K562 (cell line): Measurements from ENCODE around the gene ZMIZ1. TPM values are rescaled to one million over a fixed set of nuclear protein-coding genes. Genes with fewer than 3 reads are reported as not detected.

Experiments used
- ARID1B ChIP-seq: fragments of 450-650 bp; IDR thresholded peaks from 2 replicates; pipeline ENCODE4 v1.6.1; 2016; ENCODE audit warnings: antibody characterized with exemption, mild to moderate bottlenecking, inconsistent platforms
- CXXC5 ChIP-seq: fragments of 250-450 bp; sonication (Bioruptor Pico); IDR thresholded peaks from 2 replicates; pipeline ENCODE4 v1.8.0; 2022; ENCODE audit warnings: inconsistent platforms, mild to moderate bottlenecking, moderate library complexity
- MECOM ChIP-seq: fragments of 250-450 bp; sonication (Bioruptor Pico); IDR thresholded peaks from 2 replicates; pipeline ENCODE4 v1.8.0; 2022; ENCODE audit warnings: inconsistent platforms
- MEIS2 ChIP-seq: fragments of 450-650 bp; IDR thresholded peaks from 2 replicates; pipeline ENCODE4 v1.6.1; 2014; ENCODE audit warnings: mild to moderate bottlenecking; ENCODE audit not compliant: partially characterized antibody
- PML ChIP-seq: IDR thresholded peaks from 2 replicates; pipeline ENCODE4 v1.6.1; 2012; ENCODE audit warnings: low read length, inconsistent platforms
- RBBP5 ChIP-seq: fragments of 200-600 bp; sonication (generic); IDR thresholded peaks from 2 replicates; pipeline ENCODE4 v1.6.1; 2012; ENCODE audit warnings: borderline replicate concordance, mild to moderate bottlenecking, low read length, control low read depth, inconsistent platforms; ENCODE audit not compliant: insufficient read depth, poor library complexity, severe bottlenecking
- UBTF ChIP-seq, 2 experiments: IDR thresholded peaks; 2 replicates each; pipeline ENCODE4 v1.6.1; 2012; ENCODE audit warnings: improper control_type of control experiment in 2 of 2, low read depth in 2 of 2, low read length in 2 of 2, borderline replicate concordance in 1 of 2
- ZNF41 ChIP-seq: fragments of 250-450 bp; sonication (Bioruptor Pico); conservative IDR thresholded peaks from 2 replicates; pipeline ENCODE4 v1.4.0; 2020; ENCODE audit warnings: mild to moderate bottlenecking
- ZNF740 ChIP-seq, 3 experiments: fragments of 200-800 bp in 1 of 3; sonication (Bioruptor generic) in 1 of 3; sonication (generic) in 1 of 3; formaldehyde crosslinking in 1 of 3; IDR thresholded peaks; 2 replicates each; pipeline versions ENCODE4 v1.6.1 to v1.8.0; 2016 to 2022; ENCODE audit warnings: mild to moderate bottlenecking in 2 of 3, missing compliant biosample characterization in 2 of 3, missing genetic modification characterization in 2 of 3, missing genetic modification reagents in 1 of 3
- polyA plus RNA-seq, 8 experiments: library from polyadenylated mRNA; depleted of rRNA in 4 of 8; stranded (reverse) in 5 of 8; unstranded in 3 of 8; fragments of >200 nt; fragmentation: Nextera tagmentation in 2 of 8; fragmentation: Illumina TruSeq in 1 of 8; extraction: Ambion mirVana in 2 of 8; extraction: Trizol in 1 of 8; gene quantifications; 2 replicates each; pipeline versions ENCODE4 v1.2.1 to v1.2.3, GENCODE V29; 2011 to 2014; ENCODE audit warnings: inconsistent platforms in 1 of 8, missing spikeins in 1 of 8
- total RNA-seq, 7 experiments: library from RNA; depleted of rRNA in 6 of 7; stranded (reverse); fragments of >200 nt in 6 of 7; fragmentation: Illumina TruSeq in 2 of 7; extraction: Trizol in 2 of 7; gene quantifications; 2 replicates each; pipeline versions ENCODE4 v1.2.1 to v1.2.3, GENCODE V29; 2011 to 2021; ENCODE audit warnings: low replicate concordance in 1 of 7

The ZMIZ1 gene
- total and polyA plus RNA-seq, 9 of the 15 experiments (the other 6 are each of a cell fraction or from before 2014, with no cell fraction given): 1.0 to 37.3 (median 4.3) TPM

GRCh38 chr10:79079490-79080355, 11.0 kb downstream of the ZMIZ1 start (continued):
- TF ChIP-seq CXXC5 (CRISPR knock-in tag) (0 out of 2 replicates have a peak, but pooled peaks have one; percentile 8), RBBP5 (peak; percentile 23), PML (no peak), ZNF41 (CRISPR knock-in tag) (no peak), UBTF (IDR thresholded peaks at IDR 0.05; ENCODE audit: borderline replicate concordance in 1 of 2, low read depth in 2 of 2, low read length in 2 of 2) (0 out of 4 replicates have a peak, but pooled peaks of 1 of the 2 experiments have one; percentile 40), ZNF740 (CRISPR knock-in tag; IDR thresholded peaks at IDR 0.05) (0 out of 2 replicates have a peak, but pooled peaks have one; percentile 43), ZNF740 (tag; IDR thresholded peaks at IDR 0.05) (no peak), ARID1B (peak; percentile 58), MECOM (0 out of 2 replicates have a peak, but pooled peaks have one; percentile 19), MEIS2 (peak; percentile 23)
